ENCODE data around the gene ATP2A3.

Gene ATP2A3

DNA sequence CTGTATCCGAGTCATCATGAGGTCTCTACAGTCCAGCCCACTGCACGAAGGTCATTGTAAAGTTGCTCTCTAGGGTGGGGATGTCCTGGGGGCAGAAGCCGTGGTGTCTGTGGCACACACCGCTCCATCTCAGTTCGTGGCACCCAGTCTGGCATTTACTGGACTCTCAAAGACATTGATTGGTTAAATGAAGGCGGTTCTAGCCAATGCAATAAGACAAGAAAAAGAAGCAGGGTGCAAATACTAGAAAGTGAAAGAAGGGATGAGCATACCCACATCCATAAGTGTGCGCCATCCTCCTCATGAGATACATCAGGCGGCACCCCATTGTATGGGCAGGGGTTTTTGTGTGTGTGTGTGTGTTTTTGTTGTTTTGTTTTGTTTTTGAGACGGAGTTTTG, 10.7 kb upstream of the ATP2A3 start:
- in situ Hi-C loops (cut with HindIII; ENCODE audit: low sequenced_read_pairs) = no loop called here

DNA sequence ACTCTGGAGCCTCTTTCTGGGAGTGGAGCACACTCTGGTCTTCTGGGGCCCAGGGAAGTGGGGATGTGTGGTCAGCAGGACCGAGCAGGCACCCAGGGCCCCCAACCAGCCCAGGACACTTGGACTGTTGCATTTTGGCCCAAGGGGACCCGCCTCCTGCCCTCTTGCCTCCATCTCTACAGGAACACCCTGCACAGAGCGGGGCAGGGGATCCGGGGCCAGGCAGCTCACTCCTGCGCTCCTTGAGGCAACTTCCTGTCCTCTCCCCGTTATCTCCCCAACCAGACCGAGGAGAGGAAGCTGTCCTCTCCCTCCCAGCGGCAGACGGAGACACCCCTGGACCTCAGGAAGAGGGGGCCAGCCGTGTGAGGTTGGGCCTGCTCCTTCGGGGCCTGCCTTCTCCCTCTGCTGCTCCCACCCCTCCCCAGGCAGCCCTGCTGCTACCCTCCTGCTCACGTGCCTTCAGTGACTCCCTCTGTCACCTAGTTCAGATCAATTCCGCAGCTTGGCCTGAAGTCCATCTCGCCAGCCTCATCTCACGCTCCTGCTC, 10.0 kb upstream of the ATP2A3 start:
- in situ Hi-C loops (cut with HindIII; ENCODE audit: low sequenced_read_pairs) = no loop called here

DNA sequence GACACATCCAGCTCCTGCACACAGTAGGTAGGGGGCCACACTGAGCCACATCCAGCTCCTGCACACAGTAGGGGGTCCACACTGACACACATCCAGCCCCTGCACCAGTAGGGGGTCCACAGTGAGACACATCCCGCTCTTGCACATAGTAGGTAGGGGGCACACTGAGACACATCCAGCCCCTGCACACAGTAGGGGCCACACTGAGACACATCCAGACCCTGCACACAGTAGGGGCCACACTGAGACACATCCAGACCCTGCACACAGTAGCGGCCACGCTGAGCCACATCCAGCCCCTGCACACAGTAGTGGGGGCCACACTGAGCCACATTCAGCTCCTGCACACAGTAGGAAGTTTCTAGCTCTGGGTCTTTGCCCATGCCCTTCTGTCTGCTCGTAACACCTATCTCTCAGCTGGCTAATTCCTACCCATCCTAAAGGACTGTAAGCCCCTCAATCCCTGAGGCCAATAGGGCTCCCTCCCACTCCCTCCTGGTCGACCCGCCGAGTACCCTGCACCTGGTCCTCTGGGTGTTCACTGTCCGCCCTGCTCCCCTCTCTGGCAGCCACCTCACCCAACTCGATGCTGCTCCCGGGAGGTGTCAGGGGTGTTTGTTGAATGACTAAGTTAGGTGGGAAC, 9.4 kb upstream of the ATP2A3 start:
- in situ Hi-C loops (cut with HindIII; ENCODE audit: low sequenced_read_pairs) = no loop called here

DNA sequence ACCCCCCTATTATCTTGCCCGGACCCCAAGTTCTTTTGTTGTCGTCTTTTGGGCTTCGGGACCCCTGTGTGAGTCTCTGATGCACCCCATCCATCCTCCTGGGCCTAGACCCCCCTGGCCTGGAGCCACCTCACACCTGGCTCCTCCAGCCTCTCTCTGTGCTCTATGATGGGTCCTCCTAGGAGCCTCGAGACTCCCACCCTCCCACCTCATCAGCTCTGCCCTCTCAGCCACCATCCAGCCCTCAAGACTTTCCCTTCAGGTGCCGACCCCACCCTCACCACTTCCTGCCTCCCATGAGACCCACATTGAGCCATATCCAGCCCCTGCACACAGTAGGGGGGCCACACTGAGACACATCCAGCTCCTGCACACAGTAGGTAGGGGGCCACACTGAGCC, 8.7 kb upstream of the ATP2A3 start:
- in situ Hi-C loops (cut with HindIII; ENCODE audit: low sequenced_read_pairs) = no loop called here

DNA sequence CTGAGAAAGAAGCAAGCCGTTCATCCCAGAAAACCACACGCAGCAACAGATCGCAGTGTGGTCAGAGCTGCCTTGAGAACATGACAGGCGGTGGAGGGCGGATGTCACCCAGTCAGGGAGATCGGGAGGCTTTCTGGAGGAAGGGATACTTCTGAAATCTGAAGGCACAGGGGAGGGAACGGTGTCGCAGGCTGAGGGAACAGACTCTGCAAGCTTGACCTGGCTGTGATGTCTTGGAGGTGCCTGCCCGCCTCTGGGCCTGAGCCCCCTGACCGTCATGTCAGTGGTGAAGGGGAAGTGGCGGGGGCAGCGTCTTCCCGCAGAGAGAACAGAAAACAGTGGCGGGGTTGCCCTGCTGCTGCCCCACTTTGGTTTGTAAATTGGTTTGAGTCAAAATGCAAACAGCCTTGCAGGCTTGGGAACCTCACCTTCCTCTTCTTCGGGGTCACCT, 8.1 kb upstream of the ATP2A3 start:
- in situ Hi-C loops (cut with HindIII; ENCODE audit: low sequenced_read_pairs) = no loop called here

DNA sequence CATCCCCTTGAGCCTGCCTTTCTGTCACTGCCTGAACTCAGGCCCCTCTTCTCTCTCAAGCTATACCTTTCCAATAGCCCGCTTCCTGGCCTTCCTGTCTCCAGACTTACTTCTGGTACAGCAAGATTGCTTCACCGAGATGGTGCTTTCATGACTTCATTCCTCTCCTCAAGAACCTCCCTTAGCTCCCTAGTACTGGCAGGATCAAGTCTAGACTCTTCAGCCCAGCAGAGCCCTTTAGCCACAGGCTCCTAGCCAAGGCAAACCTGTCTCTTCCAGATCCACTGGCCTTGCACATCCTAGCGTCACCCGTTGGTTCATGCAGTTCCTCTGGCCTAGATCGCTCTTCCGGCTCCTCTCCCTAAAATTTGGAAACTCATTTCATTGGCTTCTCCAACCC, 6.4 kb upstream of the ATP2A3 start:
- in situ Hi-C loops (cut with HindIII; ENCODE audit: low sequenced_read_pairs) = no loop called here

DNA sequence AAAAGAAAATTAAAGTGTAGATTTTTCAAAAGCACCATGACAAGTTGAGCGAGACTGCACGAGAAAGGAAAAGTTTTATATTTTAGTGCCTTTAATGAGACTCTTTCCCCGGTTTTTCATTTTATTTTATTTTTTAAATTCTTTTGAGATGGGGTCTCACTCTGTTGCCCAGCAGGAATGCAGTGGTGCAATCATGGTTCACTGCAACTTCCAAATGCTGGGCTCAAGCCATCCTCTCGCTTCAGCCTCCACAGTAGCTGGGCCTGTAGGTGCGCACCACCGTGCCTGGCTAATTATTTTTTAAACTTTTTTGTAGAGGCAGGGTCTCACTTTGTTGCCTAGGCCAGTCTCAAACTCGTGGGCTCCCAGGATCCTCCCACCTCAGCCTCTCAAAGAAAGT, 5.7 kb upstream of the ATP2A3 start:
- in situ Hi-C loops (cut with HindIII; ENCODE audit: low sequenced_read_pairs) = loop anchor here (5.0 kb wide), 1 partner anchor 82 kb away; no protein-coding TSS in a partner anchor

DNA sequence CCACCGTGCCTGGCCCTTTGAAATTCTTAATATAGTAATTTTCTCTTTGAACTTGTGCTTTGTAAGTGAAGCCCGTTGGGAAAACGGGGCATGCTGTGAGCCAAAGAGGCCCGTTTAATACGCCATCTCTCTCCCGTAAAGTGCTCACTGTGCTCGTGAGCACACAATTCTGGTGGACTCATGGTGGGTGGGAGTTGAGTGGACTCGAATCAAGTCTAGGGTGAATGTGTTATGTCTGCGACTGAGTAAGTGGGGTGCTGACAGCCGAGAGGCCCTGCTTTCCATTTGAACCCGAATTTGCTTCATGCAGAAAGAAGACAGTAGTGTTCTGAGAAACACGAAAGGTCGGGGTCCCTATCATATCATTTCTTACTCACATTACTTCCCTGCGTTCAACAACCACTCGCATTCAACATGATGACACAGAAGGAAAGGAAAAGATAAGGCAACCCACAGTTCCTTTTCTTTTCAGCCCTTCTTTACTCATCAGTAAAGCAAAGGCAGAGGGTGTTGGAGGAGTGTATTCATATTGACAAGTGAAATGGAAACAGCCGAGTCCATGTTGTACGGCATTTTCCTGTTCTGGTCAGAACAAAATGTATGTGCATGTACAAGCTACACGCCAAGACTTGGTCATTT, 4.8 kb upstream of the ATP2A3 start:
- in situ Hi-C loops (cut with HindIII; ENCODE audit: low sequenced_read_pairs) = loop anchor here (5.0 kb wide), 1 partner anchor 83 kb away; no protein-coding TSS in a partner anchor

DNA sequence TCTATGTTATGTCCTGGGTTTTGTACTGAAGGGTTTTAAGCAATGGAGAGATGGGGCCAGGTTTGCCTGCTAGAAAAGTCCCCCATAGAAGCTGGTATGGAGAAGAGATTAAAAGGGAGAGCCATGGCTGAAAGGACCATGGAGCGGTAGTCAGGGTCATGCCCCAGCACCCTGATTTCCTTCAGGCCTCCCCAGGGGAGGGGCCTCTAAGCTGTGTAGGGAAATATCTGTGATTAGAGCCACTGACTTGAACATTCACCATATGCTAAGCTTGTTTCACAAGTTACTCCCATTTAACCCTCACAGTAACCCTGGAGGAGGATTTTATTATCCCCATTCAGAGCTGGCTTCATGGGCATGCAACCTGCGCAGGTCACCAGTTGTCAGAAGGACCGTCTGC, 3.8 kb upstream of the ATP2A3 start:
- in situ Hi-C loops (cut with HindIII; ENCODE audit: low sequenced_read_pairs) = loop anchor here (5.0 kb wide), 1 partner anchor 84 kb away; no protein-coding TSS in a partner anchor

DNA sequence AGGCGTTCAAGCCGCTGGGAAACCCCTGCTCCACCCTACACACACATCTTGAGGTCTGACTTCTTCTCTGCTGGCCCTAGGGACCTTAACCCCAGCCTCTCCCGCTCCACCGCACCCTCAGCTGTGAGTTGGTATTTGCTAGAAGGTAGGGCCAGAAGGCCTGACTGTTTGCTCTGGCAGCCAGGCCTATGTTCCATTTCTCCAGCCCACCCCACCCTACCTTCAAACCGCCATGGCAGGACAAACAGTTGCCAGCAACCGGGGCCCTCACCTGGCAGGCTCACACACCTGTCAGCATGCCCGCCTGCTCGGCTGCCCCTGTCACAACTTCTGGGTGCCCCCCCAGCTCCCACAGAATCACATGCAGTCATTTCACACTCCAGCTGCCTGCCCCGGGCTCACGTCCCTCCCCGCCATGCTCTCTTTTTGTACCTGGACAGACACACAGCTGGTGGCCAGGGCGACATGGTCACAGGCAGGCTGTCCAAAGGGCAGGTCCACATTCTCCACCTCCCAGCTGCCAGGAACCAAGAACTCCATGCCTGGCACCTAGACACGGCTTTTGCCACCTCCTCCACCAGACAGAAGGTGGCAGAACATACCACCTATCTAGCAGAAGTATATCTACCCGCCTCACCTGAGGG, 2.6 kb upstream of the ATP2A3 start:
- in situ Hi-C loops (cut with HindIII; ENCODE audit: low sequenced_read_pairs) = loop anchor here (5.0 kb wide), 1 partner anchor 85 kb away; no protein-coding TSS in a partner anchor

DNA sequence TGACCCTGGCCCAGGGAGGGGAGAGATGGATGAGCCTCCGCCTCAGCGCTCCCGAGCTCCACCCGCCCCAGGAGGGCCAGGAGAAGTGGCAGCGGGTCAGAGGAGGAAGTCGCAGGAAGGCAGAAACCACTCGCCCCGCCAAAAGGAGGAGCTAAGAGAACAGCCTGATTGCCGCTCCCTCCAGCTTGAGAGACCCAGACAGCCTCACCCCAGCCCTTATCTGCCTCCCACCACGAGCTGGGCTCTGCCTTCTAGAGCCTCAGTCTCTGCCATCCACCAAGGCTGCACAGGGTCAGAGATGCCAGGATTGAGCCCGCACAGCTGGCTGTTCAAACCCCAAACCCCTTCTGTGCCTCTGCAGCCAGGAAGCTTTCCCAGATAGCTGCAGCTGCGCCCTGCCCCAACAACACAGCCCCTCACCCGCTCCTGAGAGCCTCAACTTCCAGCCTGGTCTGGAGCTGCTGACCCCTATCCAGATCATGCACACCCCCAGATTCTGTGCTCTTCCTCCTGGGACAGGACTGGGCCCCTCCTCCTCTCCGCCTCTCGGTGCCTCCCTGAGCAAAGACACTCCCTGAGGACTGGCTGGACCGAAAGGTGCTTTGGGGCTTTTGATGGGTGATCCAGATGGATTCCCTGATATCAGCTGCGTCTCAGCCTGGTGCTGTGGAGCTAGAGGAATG, 1.0 kb upstream of the ATP2A3 start:
- in situ Hi-C loops (cut with HindIII; ENCODE audit: low sequenced_read_pairs) = loop anchor here (5.0 kb wide), 1 partner anchor 87 kb away; no protein-coding TSS in a partner anchor

DNA sequence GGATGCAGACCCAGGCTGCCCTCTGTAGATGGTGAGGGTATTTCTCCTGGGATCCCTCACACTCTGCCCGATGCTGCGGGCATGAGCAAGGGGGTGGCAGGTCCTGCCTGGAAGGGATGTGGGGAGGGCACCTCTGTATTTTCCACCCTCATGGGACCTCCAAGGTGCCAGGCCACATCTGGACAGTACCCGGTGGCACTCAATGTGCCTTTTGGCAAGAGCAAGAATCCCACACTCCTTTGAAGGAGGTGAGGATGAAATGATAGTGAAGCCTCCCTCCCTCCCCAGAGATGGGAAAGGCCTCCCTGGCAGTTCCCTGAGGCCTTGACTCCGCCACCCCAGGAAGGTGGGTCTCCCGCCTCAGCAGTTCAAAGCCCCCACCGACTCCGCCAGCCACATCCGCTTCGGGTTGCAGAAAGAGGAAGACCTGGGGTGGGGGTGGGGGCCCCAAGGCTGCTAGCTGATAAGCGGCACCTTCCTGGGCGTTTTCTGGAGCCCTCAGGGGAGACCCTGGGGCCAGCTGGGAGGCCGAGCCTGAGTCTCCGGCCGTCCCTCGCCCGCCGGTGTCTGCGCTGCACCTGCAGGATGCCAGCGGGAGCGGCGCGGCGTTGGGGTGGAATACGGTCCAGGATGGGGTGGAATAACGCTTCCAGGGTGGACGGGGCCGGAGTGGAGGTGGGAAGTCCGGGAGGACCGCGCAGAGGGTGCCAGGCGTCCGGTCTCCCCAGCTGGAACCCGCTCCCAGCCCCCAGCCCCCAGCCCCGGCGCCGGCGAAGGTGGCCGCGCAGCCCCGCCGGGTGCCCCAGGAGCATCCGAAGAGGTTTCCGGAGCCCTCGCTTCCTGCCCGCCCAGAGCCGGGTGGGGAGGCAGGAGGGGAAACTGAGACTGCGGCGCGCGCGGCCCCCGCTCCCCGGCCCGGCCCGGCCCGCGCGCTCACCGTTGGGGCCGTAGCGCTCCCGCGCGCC, 718 bp downstream of the ATP2A3 start:
- in situ Hi-C loops (cut with HindIII; ENCODE audit: low sequenced_read_pairs) = no loop called here

DNA sequence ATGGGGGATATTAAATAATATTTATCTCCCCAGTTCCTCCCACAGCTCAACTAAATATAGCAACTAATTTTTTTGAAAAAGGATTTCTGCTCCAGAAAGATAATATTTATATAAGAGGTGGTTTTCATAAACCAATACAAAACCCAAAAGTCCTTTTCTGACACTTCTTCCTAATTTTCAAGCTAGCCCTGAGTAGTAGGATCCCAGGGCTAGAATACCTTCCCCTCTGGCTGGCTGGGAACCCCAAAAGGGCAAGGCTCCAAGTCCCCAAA, 1.3 kb downstream of the ATP2A3 start:
- in situ Hi-C loops (cut with HindIII; ENCODE audit: low sequenced_read_pairs) = no loop called here

DNA sequence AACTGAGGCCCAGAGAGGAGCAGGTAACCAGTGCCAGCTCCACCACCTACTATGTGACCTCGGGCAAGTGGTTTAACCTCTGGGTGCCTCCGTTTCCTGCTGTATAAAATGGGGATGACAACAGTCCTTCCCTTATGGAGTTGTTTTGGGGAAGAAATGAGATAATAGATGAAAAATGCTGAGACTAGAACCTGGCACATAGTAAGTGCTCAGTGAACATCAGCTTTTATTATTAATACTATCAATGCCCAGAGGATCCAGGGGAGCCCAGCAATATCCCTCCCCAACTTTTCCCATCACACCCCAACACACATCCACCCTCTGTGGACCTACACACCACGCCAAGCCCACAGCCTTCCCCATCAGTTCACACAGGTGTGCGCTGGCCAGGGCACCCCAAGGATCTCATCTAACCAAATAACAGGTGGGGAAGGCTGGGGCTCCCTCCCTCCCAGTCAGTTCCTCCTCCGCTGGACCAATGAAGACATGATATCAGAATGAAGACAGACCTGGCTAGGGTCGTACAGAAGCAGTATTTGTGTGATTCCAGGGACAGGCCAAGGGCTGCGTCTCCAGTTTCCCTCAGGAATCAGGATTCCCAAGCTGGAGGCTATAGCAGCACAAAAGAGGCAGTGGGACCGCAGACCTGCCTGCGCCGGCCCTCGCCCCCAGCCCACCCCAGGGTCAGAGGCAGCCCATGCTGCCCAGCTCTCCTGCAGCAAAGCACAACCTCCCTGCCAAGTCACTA, 1.8 kb downstream of the ATP2A3 start:
- in situ Hi-C loops (cut with HindIII; ENCODE audit: low sequenced_read_pairs) = no loop called here

DNA sequence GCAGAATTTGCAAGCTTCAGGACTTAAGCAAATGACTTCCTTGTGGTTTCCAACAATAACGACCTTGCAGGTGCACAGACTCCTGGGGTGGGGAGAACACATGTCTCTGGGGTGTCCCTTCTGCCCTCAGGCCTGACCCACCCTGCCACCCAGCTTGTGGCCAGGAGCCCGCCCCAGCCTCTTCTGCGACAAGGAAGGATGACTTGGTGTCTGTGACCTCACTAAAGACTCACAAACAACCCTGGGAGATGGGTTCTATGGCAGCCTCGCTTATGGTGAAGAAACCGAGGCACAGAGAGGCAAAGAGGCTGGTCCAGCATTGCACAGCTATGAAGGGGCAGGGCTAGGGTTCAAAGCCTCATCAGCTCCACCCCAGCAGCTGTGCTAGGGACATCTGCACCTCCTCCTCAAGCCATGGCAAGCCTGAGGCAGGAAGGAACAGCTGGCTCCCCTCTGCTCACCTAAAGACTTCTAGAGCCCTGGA, 2.6 kb downstream of the ATP2A3 start:
- in situ Hi-C loops (cut with HindIII; ENCODE audit: low sequenced_read_pairs) = no loop called here

DNA sequence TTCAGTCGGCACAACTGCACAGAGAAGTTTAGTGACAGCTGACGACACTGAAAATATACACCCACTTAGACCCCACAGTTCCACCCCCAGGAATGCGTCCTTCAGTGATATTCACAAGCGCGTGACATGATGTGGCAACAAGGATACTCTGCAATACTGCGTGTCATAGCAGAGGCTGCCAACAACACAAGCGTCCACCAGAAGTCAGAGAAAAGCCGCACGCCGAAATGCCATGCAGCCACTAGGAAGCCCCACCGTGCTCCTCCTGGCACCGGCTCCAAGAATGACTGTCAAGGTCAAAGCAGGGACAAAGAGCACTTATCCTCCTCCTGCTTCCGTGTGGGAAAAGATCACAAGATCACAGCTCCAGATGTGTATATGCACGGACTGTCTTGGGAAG, 3.5 kb downstream of the ATP2A3 start:
- in situ Hi-C loops (cut with HindIII; ENCODE audit: low sequenced_read_pairs) = no loop called here

DNA sequence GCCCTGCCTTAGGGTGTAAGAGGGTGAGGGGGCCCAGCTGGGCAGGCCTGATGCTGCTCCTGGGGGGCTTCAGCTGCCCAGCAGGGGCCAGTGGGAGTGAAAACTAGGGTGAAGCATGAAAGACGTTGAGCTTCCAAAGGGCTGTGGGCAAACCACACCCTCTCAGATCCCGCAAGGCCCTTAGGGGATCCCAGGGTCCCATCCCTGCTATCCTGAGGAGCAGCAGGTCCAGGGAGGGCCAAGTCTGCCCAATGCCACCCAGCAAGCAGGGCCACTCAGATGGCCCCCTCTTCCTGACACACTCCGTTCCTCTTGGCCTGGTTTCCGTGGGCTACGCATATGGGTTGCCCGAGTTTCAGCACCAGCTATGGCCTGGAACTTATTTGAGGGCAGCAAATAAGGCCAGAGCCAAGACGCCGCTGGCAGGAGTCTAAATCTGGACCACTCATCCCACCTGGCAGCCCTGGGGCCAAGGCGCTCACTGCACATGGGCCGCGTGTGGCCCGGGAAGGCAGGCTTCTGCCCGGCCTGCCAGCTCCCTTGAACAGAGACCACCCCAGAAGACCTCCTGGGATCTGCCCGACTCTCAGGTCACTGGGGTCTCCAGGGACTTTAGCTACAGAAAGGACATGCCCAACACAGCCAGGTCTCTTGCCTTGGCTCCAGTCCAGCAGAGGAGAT, 4.2 kb downstream of the ATP2A3 start:
- in situ Hi-C loops (cut with HindIII; ENCODE audit: low sequenced_read_pairs) = no loop called here

DNA sequence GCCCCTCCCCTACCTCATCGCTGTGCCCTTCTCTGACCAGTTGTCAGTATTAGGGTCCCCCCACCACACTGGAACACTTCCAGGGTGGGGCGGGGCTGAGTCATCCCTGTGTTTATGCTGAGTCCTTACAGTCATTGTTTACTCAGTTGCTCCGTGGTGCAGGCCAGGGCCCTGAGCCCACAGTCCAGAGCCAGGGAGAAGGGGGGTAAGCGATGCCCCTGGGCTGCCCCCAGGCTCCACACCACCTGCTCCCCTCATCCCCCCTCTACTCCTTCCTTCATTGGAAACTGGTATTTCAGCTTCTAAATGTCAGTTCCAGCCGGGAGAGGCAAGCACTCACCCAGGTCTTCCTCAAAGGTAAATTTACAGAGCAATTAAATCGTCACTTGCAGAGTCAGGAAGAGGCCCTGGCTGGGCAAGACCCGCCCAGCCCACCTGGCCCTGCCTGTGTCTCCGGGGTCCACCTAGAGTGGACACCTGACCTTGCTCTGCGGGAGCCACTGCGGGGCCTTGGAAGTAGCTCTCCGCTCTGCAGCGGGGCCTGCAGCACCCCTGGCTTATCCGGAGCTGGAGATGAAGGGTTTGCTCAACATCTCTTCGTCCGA, 4.8 kb downstream of the ATP2A3 start:
- in situ Hi-C loops (cut with HindIII; ENCODE audit: low sequenced_read_pairs) = no loop called here
